HG03095 (cell line): ENCODE data around the gene OSBPL3.
A peak's percentile ranks its signal among the peaks of the same experiment; 100 is the strongest.

Experiments used
- ATAC-seq: cut with Tn5 transposase; IDR thresholded peaks from one replicate; pipeline ENCODE4 v1.9.1; 2021; ENCODE audit warnings: moderate library complexity; ENCODE audit not compliant: unreplicated experiment

OSBPL3 gene

GRCh38 chr7:24769851-24770250, 210.1 kb downstream of the OSBPL3 start:
- ATAC-seq, result no peak

- ATAC-seq, result no peak
Measured at GRCh38 chr7:24769014-24769830, 210.8 kb downstream of the OSBPL3 start.

DNA sequence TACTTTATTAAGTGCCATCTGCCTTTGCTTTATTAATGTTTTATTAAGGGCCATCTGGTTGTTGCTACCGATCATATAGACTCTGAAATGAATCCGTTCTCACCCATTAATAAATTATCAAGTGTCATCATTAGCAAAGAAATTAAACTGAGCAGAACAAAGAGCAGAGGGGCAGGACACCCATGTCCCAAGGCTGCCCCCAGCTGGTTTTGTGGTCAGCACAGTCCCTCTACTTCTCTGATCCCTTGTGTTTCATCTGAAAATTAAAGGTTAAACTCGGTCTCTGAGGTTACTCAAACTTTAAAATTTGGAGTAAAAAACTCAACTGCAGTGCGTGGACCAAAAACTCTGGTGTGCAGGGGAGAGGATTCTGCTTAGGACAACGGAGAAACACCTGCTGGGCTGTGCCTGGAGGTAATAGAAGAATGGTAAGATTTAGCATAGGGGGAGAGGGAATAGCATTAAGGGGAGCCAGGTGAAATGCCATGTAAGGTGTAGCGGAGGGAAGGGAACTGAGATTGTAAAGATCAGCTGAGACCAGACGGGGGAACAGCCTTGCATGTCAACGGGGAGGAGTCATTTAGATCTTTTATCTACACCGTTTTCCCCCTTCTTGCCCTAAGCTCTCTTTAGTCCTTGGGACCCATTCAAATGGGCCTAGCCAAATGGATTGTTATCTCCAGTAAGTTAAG, 212.0 kb downstream of the OSBPL3 start:
- ATAC-seq, result no peak

- no peak for ATAC-seq
Measured at GRCh38 chr7:24764972-24765744, 214.8 kb downstream of the OSBPL3 start.

DNA sequence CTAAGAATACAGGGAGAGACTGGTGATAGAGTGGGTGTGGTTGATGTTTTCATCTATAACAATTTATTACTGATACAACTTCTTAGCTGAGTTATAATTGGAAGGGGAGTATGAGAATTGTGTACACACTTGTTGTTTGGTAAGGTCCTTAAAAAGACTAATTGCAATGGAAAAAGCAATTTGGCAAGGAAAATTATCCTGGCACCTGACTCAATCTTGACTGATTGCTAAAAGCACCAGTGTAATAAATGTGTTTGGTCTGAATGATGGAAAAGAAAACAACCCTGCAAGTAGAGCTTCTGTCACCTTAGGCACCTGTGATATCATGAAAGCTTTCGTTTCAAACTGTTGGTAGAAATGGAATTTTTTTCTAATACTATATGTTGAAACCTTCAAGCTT, 216.0 kb downstream of the OSBPL3 start:
- ATAC-seq, result no peak

- ATAC-seq, result no peak
Measured at GRCh38 chr7:24763303-24763901, 216.6 kb downstream of the OSBPL3 start.

GRCh38 chr7:24762771-24763170, 217.2 kb downstream of the OSBPL3 start:
- ATAC-seq, result no peak

- no peak for ATAC-seq
Measured at GRCh38 chr7:24760968-24761367, 219.0 kb downstream of the OSBPL3 start.

- peak; percentile 54 for ATAC-seq
Measured at GRCh38 chr7:24757353-24758275, 222.4 kb downstream of the OSBPL3 start, which contains the start of gene GSDME. GSDME (minus strand) TSS chr7:24757464; CDS start chr7:24749774, 7,690 bp downstream.

GRCh38 chr7:24756545-24757352, 223.2 kb downstream of the OSBPL3 start:
- ATAC-seq, result peak; percentile 18

- peak; percentile 57 for ATAC-seq
Measured at GRCh38 chr7:24755541-24756407, 224.2 kb downstream of the OSBPL3 start.

GRCh38 chr7:24754906-24755506, 225.0 kb downstream of the OSBPL3 start:
- peak; percentile 0 for ATAC-seq

DNA sequence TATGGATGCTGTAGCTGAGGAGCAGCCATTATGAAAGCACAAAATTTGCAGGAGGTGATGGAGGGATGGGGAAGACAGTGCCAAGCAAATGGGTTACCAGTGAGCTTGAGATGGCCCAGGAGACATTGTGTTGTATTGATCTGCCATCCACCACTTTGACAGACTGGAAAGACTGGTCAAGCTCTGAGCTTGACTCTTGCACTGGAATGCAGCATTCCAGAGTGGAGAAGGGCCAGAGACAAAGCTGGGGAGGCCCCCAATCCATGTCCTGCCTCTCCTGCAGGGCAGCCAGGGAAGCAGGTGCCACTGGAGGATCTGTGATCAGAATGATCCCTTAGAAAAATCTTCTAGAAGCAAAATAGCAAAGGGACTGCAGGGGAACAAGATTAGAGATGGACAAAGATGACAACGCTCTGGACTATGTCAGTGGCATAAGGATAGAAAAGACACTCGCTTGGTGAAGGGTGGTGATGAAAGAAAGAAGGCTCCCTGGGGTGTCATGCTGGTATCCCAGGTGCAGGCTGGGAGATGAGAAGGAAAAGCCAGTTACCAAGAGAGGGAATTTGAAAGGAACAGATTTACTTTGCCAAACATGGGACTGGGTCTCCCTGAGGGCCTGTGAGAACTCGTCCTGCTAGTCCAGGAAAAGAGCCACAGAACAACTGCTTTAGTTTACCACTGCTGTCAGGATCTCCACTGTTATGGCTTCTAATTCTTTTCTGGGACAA, 227.7 kb downstream of the OSBPL3 start:
- no peak for ATAC-seq

DNA sequence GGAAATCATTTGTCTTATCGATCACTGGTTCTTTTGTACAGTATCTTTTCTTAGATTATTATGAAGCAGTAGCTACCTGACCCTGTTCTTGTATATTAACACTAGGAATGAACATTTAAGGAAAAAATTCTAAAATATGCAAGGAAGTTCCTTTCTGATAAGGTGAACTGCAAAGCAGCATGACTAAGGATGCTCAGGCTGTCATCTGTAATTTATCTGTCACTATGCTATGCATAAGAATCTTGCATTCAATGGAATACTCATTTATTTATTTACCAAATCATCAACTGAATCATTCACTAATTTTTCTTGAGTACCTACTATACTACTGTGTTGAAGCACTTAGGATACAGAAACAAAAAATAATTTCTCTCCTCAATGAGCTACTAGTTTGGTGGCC, 228.5 kb downstream of the OSBPL3 start:
- no peak for ATAC-seq

- ATAC-seq, result no peak
Measured at GRCh38 chr7:24750441-24751055, 229.4 kb downstream of the OSBPL3 start.

DNA sequence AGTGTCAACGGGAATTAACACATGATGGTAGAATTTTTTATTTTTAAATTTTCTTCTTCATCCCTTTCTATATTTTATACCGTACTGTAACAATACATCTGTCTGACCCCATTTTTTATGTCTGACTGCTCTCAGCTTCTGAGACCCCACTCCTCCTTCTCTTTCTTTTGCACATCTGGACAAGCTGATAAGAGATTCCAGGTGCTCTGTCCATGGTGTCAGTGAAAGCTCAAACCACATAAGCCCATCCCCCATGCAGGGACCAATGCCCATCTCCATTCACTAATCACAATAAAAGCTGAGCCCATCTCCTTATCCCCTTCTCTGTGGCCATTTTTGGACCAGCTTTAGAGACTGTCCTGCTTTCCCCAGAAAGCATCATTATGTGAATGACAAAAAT, 231.5 kb downstream of the OSBPL3 start:
- no peak for ATAC-seq
